Activated CD8-positive, alpha-beta memory T cell treated with anti-CD3 and anti-CD28 coated beads, Interleukin-2, amount 10 ng/mL, durations not matched to agents 7 days and 5 days (primary cell): ENCODE results near the gene SHISA7. TPM values are rescaled to one million over a fixed set of nuclear protein-coding genes. Genes with fewer than 3 reads are reported as not detected.

Source experiments
- ATAC-seq: fragments of 150-1000 bp; cut with Tn5 transposase; one replicate; pipeline ENCODE4 v1.10.0; 2021; ENCODE audit warnings: moderate library complexity
- CTCF ChIA-PET: fragments of 350-600 bp; sonication (Branson Sonifier 250); formaldehyde crosslinking; loops from one replicate; lab custom pipeline; 2021; ENCODE audit warnings: antibody characterized with exemption; lab: Charles Lee
- DNase-seq: peaks from one replicate; pipeline ENCODE4 v3.0.0-alpha.2; 2020
- H3K27ac Mint-ChIP-seq: one replicate; pipeline ENCODE4 v1.8.0; 2021; ENCODE audit warnings: mild to moderate bottlenecking, mixed read lengths
- H3K27me3 Mint-ChIP-seq: one replicate; pipeline ENCODE4 v1.8.0; 2021; ENCODE audit warnings: mixed read lengths
- H3K36me3 Mint-ChIP-seq: one replicate; pipeline ENCODE4 v1.8.0; 2021; ENCODE audit warnings: mild to moderate bottlenecking, mixed read lengths
- H3K4me1 Mint-ChIP-seq: one replicate; pipeline ENCODE4 v1.8.0; 2021; ENCODE audit warnings: mixed read lengths
- H3K4me3 Mint-ChIP-seq: one replicate; pipeline ENCODE4 v1.8.0; 2021; ENCODE audit warnings: mild to moderate bottlenecking, moderate library complexity, mixed read lengths
- H3K9me3 Mint-ChIP-seq: one replicate; pipeline ENCODE4 v1.8.0; 2022; ENCODE audit warnings: low read depth, mixed read lengths
- total RNA-seq, 2 experiments: library from RNA; stranded (reverse); gene quantifications; one replicate each; pipeline ENCODE4 v1.2.3, GENCODE V29; 2021

SHISA7 gene
- total RNA-seq, 2 experiments from 2014 or later, result not detected

DNA sequence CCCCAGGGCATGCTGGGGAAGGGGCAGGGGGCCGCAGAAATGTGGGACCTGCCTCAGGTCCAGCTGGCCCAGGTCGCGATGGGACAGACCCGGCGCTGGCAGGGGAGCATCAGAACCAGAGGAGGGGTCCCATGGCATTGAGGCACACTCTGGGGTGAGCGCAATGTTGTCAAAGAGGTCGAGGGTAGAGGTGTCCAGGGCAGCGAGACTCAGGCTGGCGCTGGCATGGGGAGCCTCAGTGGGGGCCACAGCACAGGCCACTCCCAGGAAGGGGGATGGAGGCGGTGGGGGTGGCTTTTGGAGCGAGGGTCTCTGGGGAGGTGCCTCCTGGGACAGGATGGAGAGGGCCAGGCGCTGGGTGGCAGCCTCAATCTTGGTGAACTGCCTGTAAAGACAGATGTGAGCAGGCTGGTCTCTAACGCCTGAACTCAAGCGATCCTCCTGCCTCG lies 20.5 kb upstream of the SHISA7 start:
- CTCF ChIA-PET, result interaction anchor here (6.3 kb wide), 1 partner anchor 41 kb away, joined by 41 read pairs; no protein-coding TSS in a partner anchor
- no peak for DNase-seq
- no peak for ATAC-seq
- Mint-ChIP-seq H3K36me3 (no peaks in the 10 kb centered on the region), H3K4me1 (peaks cover 22% of the 10 kb centered on the region), H3K4me3 (no peak overlapping the region), H3K27me3 (peaks cover 2% of the 10 kb centered on the region), H3K27ac (no peak overlapping the region), H3K9me3 (no peaks in the 10 kb centered on the region)

DNA sequence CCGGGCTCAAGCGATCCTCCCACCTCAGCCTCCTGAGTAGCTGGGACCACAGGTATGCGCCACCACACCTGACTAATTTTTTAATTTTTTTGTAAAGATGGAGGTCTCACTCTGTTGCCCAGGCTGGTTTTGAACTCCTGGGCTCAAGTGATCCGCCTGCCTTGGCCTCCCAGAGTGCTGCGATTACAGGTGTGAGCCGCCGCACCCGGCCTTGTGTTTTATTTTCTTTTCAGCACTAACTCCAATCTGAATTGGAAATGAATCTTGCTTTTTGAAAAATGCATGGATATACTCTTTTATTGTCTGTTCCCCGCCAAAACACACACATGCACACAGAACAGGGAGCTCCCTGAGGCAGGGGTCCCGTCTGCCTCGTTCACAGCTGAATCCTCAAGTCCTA lies 19.6 kb upstream of the SHISA7 start:
- CTCF ChIA-PET, result interaction anchor here (6.3 kb wide), 1 partner anchor 42 kb away, joined by 41 read pairs; no protein-coding TSS in a partner anchor
- H3K36me3 Mint-ChIP-seq, result no peaks in the 10 kb centered on the region
- H3K9me3 Mint-ChIP-seq, result no peaks in the 10 kb centered on the region
- peaks cover 19% of the 10 kb centered on the region for H3K4me1 Mint-ChIP-seq
- ATAC-seq, result no peak
- H3K27me3 Mint-ChIP-seq, result peaks cover 2% of the 10 kb centered on the region
- no peak overlapping the region for H3K27ac Mint-ChIP-seq
- no peak overlapping the region for H3K4me3 Mint-ChIP-seq
- DNase-seq, result no peak

DNA sequence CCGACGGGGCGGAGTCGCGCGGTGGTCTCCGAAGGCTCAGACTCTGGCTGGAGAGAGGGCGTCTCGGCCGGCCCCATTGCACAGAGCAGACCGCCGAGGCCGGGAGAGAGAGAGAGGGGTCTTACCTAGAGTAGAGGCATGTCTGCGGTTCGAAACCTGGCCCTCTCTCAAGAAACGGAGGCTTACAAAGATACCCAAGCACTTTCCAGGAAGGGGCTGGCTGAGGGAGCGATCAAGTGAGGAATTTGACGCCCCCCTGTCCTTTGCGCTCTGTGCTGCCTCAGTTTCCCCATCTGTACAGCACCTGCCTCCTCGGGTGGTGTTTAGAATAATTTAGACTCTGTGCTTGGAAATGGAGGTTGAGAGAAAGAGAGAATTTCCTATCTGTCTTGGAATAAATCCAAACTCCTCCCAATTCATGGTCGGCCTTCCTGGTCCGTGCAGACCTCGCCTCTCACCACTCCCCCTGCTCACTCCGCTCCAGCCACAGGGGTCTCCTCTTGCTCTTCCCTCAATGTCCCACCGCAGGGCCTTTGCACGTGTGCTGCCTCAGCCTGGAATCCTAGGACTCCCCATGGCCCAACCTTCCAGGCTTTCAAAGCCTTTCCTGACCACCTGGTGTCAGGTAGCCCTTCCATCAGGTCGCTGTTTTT lies 19.0 kb upstream of the SHISA7 start:
- H3K9me3 Mint-ChIP-seq, result no peaks in the 10 kb centered on the region
- H3K4me1 Mint-ChIP-seq, result peaks cover 19% of the 10 kb centered on the region
- DNase-seq (no peak), ATAC-seq (no peak)
- no peaks in the 10 kb centered on the region for H3K36me3 Mint-ChIP-seq
- H3K4me3 Mint-ChIP-seq, result peak overlapping the region; percentile 81
- H3K27ac Mint-ChIP-seq, result peak overlapping the region; percentile 85
- peaks cover 2% of the 10 kb centered on the region for H3K27me3 Mint-ChIP-seq
- CTCF ChIA-PET, result interaction anchor here (0.6 to 6.3 kb wide), 13 partner anchors 15 to 321 kb away, joined by 3 to 41 read pairs (median 4); partner anchors contain the start of genes ZNF628 and ZNF865

DNA sequence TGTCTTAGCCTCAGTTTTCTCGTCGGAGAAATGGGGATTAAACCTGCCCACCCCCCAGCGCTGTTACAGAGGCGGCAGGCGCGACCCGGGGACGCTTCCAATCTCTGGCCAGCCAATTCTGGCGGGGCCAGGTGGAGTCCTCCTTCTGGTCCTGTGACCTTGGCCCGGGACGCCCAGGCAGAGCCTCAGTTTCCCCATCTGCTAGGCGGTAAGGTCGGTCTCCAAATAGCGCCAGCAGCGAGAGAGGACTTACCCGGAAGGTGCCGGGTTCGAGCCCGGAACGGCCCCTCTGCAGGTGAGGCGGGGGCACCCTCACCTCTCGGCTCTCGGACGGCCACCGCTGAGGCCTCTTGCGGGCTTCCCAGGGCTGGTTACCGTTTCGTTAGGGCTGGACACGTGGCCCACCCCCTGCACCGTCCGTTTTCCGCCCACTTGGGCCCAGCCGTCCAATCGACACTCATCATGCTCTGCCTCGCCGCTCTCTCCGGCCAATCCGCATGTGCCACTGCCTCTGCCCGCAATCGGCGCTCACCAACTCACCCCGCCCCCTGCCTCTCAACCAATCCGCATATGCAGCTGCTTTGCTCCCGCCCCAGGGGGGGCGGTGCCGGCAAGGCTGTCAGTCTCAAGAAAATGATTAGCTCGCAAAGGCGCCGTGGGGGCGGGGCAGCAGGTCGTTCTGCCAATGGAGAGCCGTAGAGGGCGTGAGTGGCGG lies 18.3 kb upstream of the SHISA7 start, which contains the start of gene ISOC2:
ISOC2 (minus strand) TSS at position 384 of the 715 bp plus-strand sequence. CDS start 5,156 bp downstream, outside the sequence.
- ATAC-seq (peak; percentile 96), DNase-seq (peak; percentile 100)
- no peaks in the 10 kb centered on the region for H3K9me3 Mint-ChIP-seq
- H3K4me1 Mint-ChIP-seq, result peaks cover 19% of the 10 kb centered on the region
- H3K4me3 Mint-ChIP-seq, result peak within 1 kb of the TSS; percentile 81
- H3K36me3 Mint-ChIP-seq, result no peaks in the 10 kb centered on the region
- H3K27me3 Mint-ChIP-seq, result peaks cover 2% of the 10 kb centered on the region
- peak within 1 kb of the TSS; percentile 85 for H3K27ac Mint-ChIP-seq
- CTCF ChIA-PET, result interaction anchor here (0.6 to 6.3 kb wide), 13 partner anchors 15 to 320 kb away, joined by 3 to 41 read pairs (median 4); partner anchors contain the start of genes ZNF628 and ZNF865

DNA sequence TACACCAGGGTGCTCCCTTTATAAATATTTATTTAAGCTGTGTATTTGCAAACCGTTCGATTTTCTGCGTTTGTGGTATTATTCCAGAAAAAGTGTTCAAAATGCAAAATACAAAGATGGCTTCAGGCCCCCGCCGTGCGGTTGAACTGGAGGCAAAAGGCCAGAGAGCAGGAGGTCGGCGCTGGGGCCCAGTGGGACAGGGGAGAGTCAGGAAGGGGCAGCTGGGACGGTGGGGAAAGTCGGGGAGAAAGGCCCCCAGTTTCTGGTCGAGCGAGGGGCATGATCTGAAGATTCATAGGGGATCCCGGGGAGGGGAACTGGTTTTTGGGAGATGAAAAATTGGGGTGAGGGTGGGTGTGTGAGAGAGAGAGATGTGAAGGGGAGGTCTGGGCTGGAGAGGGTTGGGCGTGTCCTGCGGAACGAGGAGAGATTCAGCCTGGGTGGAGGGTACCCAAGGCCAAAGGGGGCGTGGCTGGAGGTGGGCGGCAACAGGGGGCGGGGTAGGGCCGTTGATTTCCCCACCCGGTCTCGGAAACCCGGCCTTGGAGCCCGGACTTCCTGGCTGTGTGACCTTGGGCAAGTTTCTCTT lies 17.7 kb upstream of the SHISA7 start:
- no peaks in the 10 kb centered on the region for H3K36me3 Mint-ChIP-seq
- peaks cover under 1% of the 10 kb centered on the region for H3K27me3 Mint-ChIP-seq
- ATAC-seq (no peak), DNase-seq (peak; percentile 67)
- CTCF ChIA-PET, result interaction anchor here (0.6 to 6.3 kb wide), 3 partner anchors 8 to 172 kb away, joined by 3 to 41 read pairs (median 4); no protein-coding TSS in a partner anchor
- H3K9me3 Mint-ChIP-seq, result no peaks in the 10 kb centered on the region
- peaks cover 19% of the 10 kb centered on the region for H3K4me1 Mint-ChIP-seq
- peak overlapping the region; percentile 85 for H3K27ac Mint-ChIP-seq
- H3K4me3 Mint-ChIP-seq, result peak overlapping the region; percentile 81

DNA sequence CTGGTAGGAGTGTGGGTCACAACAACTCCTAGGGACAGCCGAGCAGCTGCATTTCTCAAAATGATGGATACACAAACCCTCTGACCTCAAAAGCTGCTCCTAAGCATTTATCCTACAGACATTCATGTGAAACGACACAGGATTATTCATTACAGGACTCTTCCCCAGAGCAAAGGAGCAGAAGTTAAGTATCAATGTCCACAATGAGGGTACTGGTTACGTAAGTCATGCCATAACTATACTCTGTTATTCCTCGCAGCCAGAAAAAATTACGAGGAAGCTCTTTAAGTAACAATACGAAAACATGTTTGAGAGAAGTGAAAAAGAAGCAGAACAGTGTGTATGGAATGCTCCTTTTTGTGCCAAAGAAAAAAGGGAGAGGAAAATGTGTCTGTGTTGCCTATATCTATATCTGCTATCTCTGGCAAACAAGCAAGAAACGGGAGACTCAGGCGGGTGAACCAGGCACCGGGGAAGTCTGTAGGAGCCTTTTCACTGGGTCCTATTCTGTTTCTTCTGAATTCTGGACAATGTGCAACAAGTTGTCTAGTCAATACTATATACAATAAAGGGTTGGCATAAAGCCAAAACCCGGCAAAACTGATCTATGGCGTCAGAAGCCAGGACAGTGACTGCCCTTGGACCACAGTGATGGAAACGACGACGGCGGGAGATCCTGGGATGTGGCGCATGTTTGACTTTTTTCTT lies 17.0 kb upstream of the SHISA7 start:
- no peak for ATAC-seq
- Mint-ChIP-seq H3K4me3 (peak overlapping the region; percentile 81), H3K9me3 (no peaks in the 10 kb centered on the region), H3K27me3 (no peaks in the 10 kb centered on the region), H3K36me3 (no peaks in the 10 kb centered on the region), H3K27ac (peak overlapping the region; percentile 8), H3K4me1 (peaks cover 19% of the 10 kb centered on the region)
- CTCF ChIA-PET, result interaction anchor here (0.6 to 6.3 kb wide), 5 partner anchors 8 to 319 kb away, joined by 3 to 41 read pairs (median 4); no protein-coding TSS in a partner anchor
- DNase-seq, result no peak

DNA sequence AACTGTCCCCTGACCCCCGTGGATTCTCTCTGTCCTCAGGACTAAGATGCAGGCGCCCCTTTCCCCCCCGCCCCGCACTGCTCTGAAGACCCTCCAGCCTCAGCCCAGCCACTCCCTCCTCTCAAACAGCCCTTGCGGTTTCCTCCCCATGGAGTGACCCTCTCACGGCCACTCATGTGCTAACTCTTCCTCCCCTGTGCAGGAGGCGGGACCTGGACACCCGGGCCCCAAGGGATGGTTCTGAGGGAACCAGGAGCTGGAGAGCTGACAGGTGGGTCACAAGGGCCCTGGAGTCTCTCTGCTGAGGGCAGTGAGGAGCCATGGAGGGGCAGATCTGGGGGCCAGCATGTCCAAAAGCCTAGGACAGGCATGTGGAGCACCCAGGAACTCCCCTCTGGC lies 16.4 kb upstream of the SHISA7 start:
- Mint-ChIP-seq H3K9me3 (no peaks in the 10 kb centered on the region), H3K36me3 (no peaks in the 10 kb centered on the region), H3K4me1 (peaks cover 19% of the 10 kb centered on the region), H3K27me3 (no peaks in the 10 kb centered on the region), H3K4me3 (no peak overlapping the region), H3K27ac (no peak overlapping the region)
- CTCF ChIA-PET, result interaction anchor here (0.8 to 6.3 kb wide), 5 partner anchors 8 to 318 kb away, joined by 3 to 41 read pairs (median 4); no protein-coding TSS in a partner anchor
- DNase-seq (no peak), ATAC-seq (no peak)

DNA sequence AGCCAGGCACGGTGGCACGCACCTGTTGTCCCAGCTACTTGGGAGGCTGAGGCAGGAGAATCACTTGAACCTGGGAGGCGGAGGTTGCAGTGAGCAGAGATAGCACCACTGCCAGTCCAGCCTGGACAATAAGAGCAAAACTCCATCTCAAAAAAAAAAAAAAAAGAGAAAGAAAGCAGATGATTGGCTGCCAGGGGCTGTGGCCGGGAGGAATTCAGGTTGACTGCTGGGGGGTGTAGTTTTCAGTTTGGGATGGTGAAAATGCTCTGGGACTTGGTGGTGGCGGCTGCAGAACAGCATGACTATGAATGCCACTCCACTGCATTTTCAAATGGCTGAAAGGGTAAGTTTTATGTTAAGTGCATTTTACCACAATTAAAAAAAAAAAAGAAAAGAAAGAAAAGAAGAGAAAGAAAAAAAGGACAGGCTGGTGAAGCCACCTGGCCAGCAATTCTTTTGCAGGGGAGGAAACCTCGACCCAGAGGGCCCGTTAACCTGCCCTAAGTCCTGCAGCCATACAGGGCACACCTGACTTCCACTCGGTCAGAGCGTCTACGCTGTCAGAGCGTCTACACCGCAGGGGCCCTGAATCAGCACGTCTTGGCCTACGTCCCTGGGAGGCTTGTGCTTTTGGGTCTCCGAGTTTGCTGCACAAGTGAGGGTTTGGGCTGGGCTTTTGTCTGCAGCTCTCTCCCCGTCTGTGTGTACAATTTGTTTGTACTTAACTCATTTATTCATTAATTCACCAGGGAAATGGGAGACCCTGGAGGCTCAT lies 14.8 kb upstream of the SHISA7 start:
- DNase-seq (no peak), ATAC-seq (no peak)
- no peak overlapping the region for H3K4me3 Mint-ChIP-seq
- peaks cover 23% of the 10 kb centered on the region for H3K4me1 Mint-ChIP-seq
- peaks cover 5% of the 10 kb centered on the region for H3K27me3 Mint-ChIP-seq
- no peaks in the 10 kb centered on the region for H3K9me3 Mint-ChIP-seq
- CTCF ChIA-PET, result interaction anchor here (2.0 to 6.3 kb wide), 2 partner anchors 10 to 47 kb away, joined by 12 to 41 read pairs; no protein-coding TSS in a partner anchor
- H3K36me3 Mint-ChIP-seq, result peaks cover 4% of the 10 kb centered on the region
- no peak overlapping the region for H3K27ac Mint-ChIP-seq

DNA sequence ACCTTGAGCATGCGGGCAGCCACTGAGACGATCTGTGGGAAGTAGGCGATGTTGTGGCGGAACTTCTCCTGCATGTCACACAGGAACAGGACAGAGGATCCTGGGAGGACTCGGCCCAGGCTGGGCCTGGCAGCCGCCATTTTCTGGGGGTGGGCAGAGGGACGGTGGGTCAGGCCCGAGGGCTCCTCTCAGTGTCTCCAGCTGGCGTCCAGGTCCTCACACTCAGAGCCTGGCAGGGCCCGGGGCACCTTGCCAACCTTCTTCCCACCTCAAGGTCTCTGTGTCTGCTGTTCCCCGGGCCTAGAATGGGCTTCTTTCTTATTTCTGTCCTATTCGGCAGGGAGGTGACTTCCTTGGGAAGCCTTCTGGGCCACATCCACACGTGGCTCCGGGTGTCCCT lies 13.2 kb upstream of the SHISA7 start:
- CTCF ChIA-PET, result no interaction called here
- no peak for ATAC-seq
- Mint-ChIP-seq H3K9me3 (no peaks in the 10 kb centered on the region), H3K36me3 (peaks cover 4% of the 10 kb centered on the region), H3K27ac (no peak overlapping the region), H3K4me1 (peaks cover 17% of the 10 kb centered on the region), H3K27me3 (peaks cover 14% of the 10 kb centered on the region), H3K4me3 (no peak overlapping the region)
- no peak for DNase-seq

DNA sequence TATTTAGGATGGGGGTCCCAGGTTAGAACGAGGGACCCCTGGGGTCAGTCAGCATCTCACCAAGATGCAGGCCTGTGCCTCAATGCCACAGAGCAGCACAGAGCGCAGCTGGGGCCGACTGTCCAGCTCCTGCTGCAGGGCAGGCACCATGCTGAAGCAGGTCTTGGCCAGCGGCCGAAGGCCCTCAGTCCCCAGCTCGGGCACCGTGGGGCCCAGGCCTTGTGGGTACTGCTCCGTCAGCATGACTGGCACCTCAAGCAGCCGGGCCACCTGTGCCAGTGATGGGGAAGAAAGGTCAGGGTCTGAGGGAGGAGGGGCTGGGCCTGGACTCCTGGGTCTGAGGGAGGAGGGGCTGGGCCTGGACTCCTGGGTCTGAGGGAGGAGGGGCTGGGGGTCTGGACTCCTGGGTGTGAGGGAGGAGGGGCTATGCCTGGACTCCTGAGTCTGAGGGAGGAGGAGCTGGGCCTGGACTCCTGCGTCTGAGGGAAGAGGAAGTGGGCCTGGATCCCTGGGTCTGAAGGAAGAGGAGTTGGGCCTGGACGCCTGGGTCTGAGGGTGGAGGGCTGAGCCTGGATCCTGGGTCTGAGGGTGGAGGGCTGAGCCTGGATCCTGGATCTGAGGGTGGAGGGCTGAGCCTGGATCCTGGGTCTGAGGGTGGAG lies 12.6 kb upstream of the SHISA7 start:
- ATAC-seq, result no peak
- Mint-ChIP-seq H3K4me3 (no peak overlapping the region), H3K36me3 (peaks cover 4% of the 10 kb centered on the region), H3K9me3 (no peaks in the 10 kb centered on the region), H3K27me3 (peaks cover 17% of the 10 kb centered on the region), H3K27ac (no peak overlapping the region), H3K4me1 (peaks cover 14% of the 10 kb centered on the region)
- CTCF ChIA-PET, result no interaction called here
- DNase-seq, result no peak

DNA sequence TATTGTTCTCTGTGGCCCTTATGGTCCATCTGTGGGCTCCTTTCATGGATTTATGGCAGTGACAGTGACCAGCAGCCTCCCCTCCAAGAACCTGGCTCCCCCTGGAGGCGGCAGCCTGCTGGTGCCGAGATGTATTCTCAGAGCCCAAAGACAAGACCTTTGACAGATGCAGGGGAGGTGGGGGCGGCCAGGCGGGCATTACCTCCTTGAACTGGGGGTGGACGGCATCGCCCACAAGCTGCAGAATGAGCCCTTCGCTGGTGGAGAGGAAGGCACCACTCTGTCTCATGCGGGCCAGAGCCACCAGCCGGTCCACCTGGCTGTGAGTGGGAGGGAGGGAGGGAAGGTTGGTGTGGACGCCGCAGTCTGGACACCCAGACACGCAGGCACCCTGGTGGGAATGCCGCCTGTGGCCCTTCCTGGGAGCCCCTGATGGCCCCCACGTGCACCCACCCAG lies 11.7 kb upstream of the SHISA7 start:
- Mint-ChIP-seq H3K4me1 (peaks cover 6% of the 10 kb centered on the region), H3K36me3 (peaks cover 4% of the 10 kb centered on the region), H3K27ac (no peak overlapping the region), H3K4me3 (no peak overlapping the region), H3K27me3 (peaks cover 22% of the 10 kb centered on the region), H3K9me3 (no peaks in the 10 kb centered on the region)
- DNase-seq, result peak; percentile 68
- ATAC-seq, result no peak
- CTCF ChIA-PET, result interaction anchor here (1.0 kb wide), 1 partner anchor 173 kb away, joined by 3 read pairs; no protein-coding TSS in a partner anchor
